NCI-H226 (cell line): ENCODE data around the gene KIAA0513.

Source experiments
- DNase-seq: peaks from one replicate; pipeline ENCODE4 v3.0.0-alpha.2; 2015

KIAA0513 gene

DNA sequence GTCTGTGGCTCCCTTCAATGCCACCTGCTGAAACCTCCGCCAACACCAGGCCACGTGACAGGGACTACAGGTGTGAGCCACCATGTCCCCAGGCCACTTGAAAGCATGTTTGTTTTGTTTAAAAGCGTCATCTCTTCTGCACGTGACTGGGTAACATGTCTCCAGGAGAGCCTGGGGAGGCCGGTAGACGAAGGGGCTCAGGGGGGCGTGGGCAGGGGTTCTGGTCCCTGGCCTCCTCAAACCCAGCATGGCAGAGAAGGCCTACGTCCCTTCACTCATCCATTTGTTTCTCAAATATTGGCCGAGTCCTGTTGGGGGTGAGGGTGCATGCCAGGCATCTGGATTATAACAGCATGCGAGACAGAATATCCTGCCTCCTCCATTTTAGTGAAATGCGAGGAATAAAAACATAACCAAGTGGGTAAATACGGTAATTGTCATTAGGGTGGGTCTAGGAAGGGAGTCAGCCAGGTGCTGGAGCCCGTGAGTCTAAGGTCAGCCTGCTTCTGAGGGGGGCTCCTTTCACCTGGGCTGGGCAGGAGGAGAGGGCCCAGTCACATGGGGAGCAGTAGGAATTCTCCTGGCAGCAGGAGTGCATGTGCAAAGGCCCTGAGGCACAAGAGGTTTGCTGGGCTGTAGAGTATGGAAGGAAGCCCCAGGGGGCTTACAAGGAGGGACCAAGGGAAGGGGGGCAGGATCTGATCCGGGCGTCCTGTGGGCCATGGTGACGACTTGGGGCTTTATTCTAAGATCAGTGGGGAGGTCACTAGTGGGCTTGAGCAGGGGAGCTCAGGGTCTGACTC lies 111.4 kb downstream of the KIAA0513 start:
- DNase-seq = no peak

DNA sequence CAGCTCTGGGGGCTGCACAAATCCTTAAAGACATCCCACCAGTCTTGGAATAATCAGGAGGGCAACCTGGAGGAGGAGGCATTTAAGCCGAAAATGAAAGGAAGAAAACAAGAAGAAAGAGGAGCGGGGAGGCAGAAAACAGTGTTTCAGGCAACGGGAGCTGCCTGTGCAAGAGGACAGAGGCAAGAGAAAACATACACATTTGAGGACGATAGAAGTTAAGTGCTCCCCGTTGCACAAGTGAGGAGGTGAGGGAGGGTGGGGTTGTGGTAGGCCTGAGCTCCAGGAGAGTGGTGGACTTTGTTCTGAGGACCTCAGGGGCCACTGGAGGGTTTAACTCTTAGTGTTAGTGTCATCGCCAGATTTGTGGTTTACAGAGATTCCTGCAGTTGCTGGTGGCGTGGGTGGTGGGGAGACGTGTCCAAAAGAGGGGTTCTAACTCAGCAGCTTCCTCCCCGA lies 112.3 kb downstream of the KIAA0513 start:
- no peak for DNase-seq

DNA sequence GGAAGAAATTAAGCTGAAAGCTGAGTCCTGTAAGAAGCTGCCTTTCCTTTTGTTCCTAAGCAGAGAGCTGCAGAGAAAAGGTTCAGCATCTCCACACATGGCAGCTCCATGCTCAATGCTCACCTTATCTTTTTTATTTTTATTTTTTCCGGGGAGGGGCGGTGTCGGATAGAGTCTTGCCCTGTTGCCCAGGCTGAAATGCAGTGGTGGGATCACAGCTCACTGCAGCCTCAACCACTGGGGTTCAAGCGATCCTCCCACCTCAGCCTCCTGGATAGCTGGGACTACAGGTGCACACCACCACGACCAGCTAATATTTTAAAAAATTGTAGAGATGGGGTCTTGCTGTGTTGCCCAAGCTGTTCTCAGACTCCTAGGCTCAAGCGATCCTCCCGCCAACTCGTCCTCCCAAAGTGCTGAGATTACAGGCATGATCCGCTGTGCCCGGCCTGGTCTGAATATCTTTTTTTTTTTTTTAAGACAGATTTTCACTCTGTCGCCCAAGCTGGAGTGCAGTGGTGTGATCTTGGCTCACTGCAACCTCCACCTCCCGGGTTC lies 112.9 kb downstream of the KIAA0513 start:
- DNase-seq = no peak

DNA sequence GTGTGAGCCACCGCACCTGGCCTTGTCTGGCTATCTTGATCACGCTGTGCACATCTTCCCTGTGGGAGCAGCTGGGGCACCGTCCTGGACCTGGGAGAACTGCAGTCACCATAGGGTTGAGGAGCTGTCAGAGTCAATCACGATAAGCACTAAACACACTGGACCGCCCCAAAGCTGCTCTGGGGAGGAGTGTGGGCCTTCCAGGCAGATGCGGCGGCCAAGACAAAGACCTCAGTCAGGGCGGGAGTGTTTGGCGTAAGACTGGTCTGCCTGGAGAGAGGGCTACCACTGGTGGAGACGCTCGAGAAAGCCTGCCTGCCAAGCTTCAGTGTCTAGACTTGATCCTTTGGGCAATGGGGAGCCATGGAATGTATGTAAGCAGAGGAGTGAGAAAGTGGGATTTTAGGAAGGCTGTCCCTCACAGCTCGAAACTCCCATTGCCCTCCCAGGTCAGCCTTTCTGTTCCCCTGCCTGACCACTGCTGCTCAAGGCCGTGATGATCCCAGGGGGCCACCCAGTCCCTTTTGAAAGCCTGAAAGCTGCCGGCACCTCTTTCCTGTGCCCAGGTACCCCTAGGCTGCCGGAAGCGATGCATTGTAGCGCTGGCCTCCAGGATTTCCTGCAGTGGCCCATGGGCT lies 114.0 kb downstream of the KIAA0513 start:
- no peak for DNase-seq

DNA sequence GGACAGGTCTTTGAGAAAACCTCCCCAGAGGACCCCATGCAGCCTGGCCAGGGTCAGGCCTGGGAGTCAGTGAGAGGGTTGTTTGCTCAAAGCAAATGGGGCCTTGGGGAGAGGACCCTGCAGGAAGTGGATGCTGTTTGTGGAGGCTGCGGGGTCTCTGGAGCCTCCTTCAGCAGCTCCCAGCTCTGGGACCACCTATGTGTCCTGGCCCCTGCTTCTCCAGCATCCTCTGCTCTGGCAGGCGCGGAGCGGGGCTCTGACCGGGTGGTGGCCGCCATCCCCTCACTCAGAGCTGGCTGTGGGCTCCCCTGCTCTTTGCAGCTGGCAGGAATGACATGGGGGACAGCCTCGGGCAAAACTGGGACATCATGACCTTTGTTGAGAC lies 114.5 kb downstream of the KIAA0513 start:
- DNase-seq = no peak

DNA sequence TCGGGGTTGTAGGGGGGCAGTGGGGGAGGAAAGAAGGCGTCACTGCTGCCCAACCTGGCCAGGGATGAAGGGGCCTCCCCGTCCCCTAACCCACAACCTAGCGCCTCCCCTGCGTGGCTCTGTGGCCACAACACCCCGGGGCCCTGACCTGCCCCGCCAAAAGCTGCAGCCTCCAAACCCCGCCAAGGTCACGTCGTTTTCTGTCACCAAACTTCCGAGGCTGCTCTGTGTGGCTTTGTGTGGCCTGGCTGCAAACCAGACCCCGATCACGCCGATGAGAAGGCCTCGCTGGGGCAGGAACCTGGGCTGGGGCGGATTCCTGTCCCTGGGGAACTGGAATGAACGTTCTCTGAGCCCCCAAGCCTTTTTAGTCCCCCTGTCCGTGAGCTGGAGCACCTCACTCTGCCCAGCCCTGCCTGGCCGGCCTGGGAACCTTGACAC lies 115.2 kb downstream of the KIAA0513 start:
- no peak for DNase-seq
